Neuron (in vitro differentiated cells): ENCODE data around the gene CLEC12A.
"Not testable (repeated sequence)": the region's sequence is repeated elsewhere in the genome, so short reads cannot be mapped to it uniquely, and the experiment has no call there.

Experiments used
- H2AFZ ChIP-seq: one replicate; pipeline ENCODE4 v1.6.1; 2013; ENCODE audit warnings: low read depth, mild to moderate bottlenecking, inconsistent platforms, low read length, moderate library complexity
- H3K27me3 ChIP-seq: one replicate; pipeline ENCODE4 v1.6.1; 2013; ENCODE audit warnings: low read length; ENCODE audit not compliant: insufficient read depth
- H3K36me3 ChIP-seq: one replicate; pipeline ENCODE4 v1.6.1; 2013; ENCODE audit warnings: low read length; ENCODE audit not compliant: insufficient read depth
- H3K4me1 ChIP-seq: one replicate; pipeline ENCODE4 v1.6.1; 2013; ENCODE audit warnings: low read length; ENCODE audit not compliant: insufficient read depth
- H3K4me3 ChIP-seq: 2 replicates; pipeline ENCODE4 v1.5.1; 2013; ENCODE audit warnings: mild to moderate bottlenecking, low read length, moderate library complexity
- H3K9me3 ChIP-seq: one replicate; pipeline ENCODE4 v1.6.1; 2013; ENCODE audit warnings: low read length

The CLEC12A gene

GRCh38 chr12:9977916-9978315 is 6.7 kb downstream of the CLEC12A start:
- H3K36me3 ChIP-seq: no peaks in the 10 kb centered on the region
- H3K27me3 ChIP-seq: no peaks in the 10 kb centered on the region
- no peaks in the 10 kb centered on the region for H3K9me3 ChIP-seq
- no peak overlapping the region for H2AFZ ChIP-seq
- H3K4me1 ChIP-seq: no peaks in the 10 kb centered on the region
- H3K4me3 ChIP-seq: no peak overlapping the region

- Histone ChIP-seq H2AFZ (no peak overlapping the region), H3K4me3 (no peak overlapping the region), H3K9me3 (no peaks in the 10 kb centered on the region), H3K27me3 (no peaks in the 10 kb centered on the region), H3K36me3 (no peaks in the 10 kb centered on the region), H3K4me1 (no peaks in the 10 kb centered on the region)
Observed at GRCh38 chr12:9980126-9980525, 8.9 kb downstream of the CLEC12A start.

GRCh38 chr12:9991876-9992275 is 20.7 kb downstream of the CLEC12A start:
- Histone ChIP-seq H3K36me3 (no peaks in the 10 kb centered on the region), H2AFZ (no peak overlapping the region), H3K9me3 (no peaks in the 10 kb centered on the region), H3K4me3 (no peak overlapping the region), H3K27me3 (no peaks in the 10 kb centered on the region), H3K4me1 (no peaks in the 10 kb centered on the region)

- H3K4me3 ChIP-seq: no peak overlapping the region
- no peaks in the 10 kb centered on the region for H3K4me1 ChIP-seq
- H3K27me3 ChIP-seq: no peaks in the 10 kb centered on the region
- H3K36me3 ChIP-seq: no peaks in the 10 kb centered on the region
- H2AFZ ChIP-seq: no peak overlapping the region
- no peaks in the 10 kb centered on the region for H3K9me3 ChIP-seq
Observed at GRCh38 chr12:9992296-9992695, 21.1 kb downstream of the CLEC12A start.

- no peak within 1 kb of the TSS for H2AFZ ChIP-seq
- H3K36me3 ChIP-seq: no peaks in the 10 kb centered on the region
- no peak within 1 kb of the TSS for H3K4me3 ChIP-seq
- H3K27me3 ChIP-seq: no peaks in the 10 kb centered on the region
- H3K9me3 ChIP-seq: no peaks in the 10 kb centered on the region
- no peaks in the 10 kb centered on the region for H3K4me1 ChIP-seq
Observed at GRCh38 chr12:9999016-9999415, 27.8 kb downstream of the CLEC12A start, which contains the start of gene CLEC1B. Gene CLEC1B, minus strand, starts transcription at chr12:9999121. Its CDS starts 21 bp downstream, at chr12:9999100.

GRCh38 chr12:10001171-10001776 is 30.1 kb downstream of the CLEC12A start:
- Histone ChIP-seq H3K27me3 (no peaks in the 10 kb centered on the region), H3K9me3 (no peaks in the 10 kb centered on the region), H3K4me1 (no peaks in the 10 kb centered on the region), H3K36me3 (no peaks in the 10 kb centered on the region), H3K4me3 (no peak overlapping the region), H2AFZ (no peak overlapping the region)

GRCh38 chr12:10012630-10013330 is 41.6 kb downstream of the CLEC12A start:
- Histone ChIP-seq H3K4me1 (peaks cover 6% of the 10 kb centered on the region), H3K9me3 (no peaks in the 10 kb centered on the region), H2AFZ (no peak overlapping the region), H3K4me3 (no peak overlapping the region), H3K36me3 (no peaks in the 10 kb centered on the region), H3K27me3 (peaks cover 2% of the 10 kb centered on the region)

GRCh38 chr12:10015450-10015849 is 44.2 kb downstream of the CLEC12A start:
- Histone ChIP-seq H2AFZ (no peak overlapping the region), H3K9me3 (no peaks in the 10 kb centered on the region), H3K4me3 (no peak overlapping the region)

GRCh38 chr12:10016881-10017280 is 45.7 kb downstream of the CLEC12A start:
- no peak overlapping the region for H2AFZ ChIP-seq
- H3K27me3 ChIP-seq: peaks cover 2% of the 10 kb centered on the region
- H3K4me1 ChIP-seq: peaks cover 6% of the 10 kb centered on the region
- no peak overlapping the region for H3K4me3 ChIP-seq
- no peaks in the 10 kb centered on the region for H3K36me3 ChIP-seq
- H3K9me3 ChIP-seq: no peaks in the 10 kb centered on the region

More at GRCh38 chr12:10015450-10015849, 44.2 kb downstream of the CLEC12A start:
- Histone ChIP-seq H3K4me1 (peaks cover 6% of the 10 kb centered on the region), H3K27me3 (peaks cover 2% of the 10 kb centered on the region), H3K36me3 (no peaks in the 10 kb centered on the region)

GRCh38 chr12:10018386-10018785 is 47.2 kb downstream of the CLEC12A start:
- peaks cover 2% of the 10 kb centered on the region for H3K27me3 ChIP-seq
- no peak overlapping the region for H2AFZ ChIP-seq
- H3K9me3 ChIP-seq: no peaks in the 10 kb centered on the region
- H3K4me3 ChIP-seq: no peak overlapping the region
- H3K36me3 ChIP-seq: no peaks in the 10 kb centered on the region
- peaks cover 6% of the 10 kb centered on the region for H3K4me1 ChIP-seq

- H3K9me3 ChIP-seq: no peaks in the 10 kb centered on the region
- H3K27me3 ChIP-seq: no peaks in the 10 kb centered on the region
- peaks cover 6% of the 10 kb centered on the region for H3K4me1 ChIP-seq
- H2AFZ ChIP-seq: no peak overlapping the region
- no peaks in the 10 kb centered on the region for H3K36me3 ChIP-seq
- H3K4me3 ChIP-seq: no peak overlapping the region
Observed at GRCh38 chr12:10021342-10021741, 50.1 kb downstream of the CLEC12A start.

GRCh38 chr12:10025236-10025635 is 54.0 kb downstream of the CLEC12A start:
- no peak overlapping the region for H2AFZ ChIP-seq
- H3K9me3 ChIP-seq: no peaks in the 10 kb centered on the region
- no peak overlapping the region for H3K4me3 ChIP-seq
- H3K27me3 ChIP-seq: no peaks in the 10 kb centered on the region
- no peaks in the 10 kb centered on the region for H3K36me3 ChIP-seq
- no peaks in the 10 kb centered on the region for H3K4me1 ChIP-seq

- not testable (repeated sequence) for H2AFZ ChIP-seq, H3K27me3 ChIP-seq, H3K4me3 ChIP-seq, H3K9me3 ChIP-seq, H3K4me1 ChIP-seq, H3K36me3 ChIP-seq
Observed at GRCh38 chr12:10026666-10027065, 55.5 kb downstream of the CLEC12A start.
